GM08714 (cell line): ENCODE results near the gene TNFRSF12A.
A peak's percentile ranks its signal among the peaks of the same experiment; 100 is the strongest.

Experiments
- H3K4me3 ChIP-seq: fragments of 200-500 bp; sonication (Bioruptor generic); 2 replicates; pipeline ENCODE4 v1.5.1; 2014; ENCODE audit warnings: mild to moderate bottlenecking, low read length, inconsistent platforms
- ZNF274 ChIP-seq: IDR thresholded peaks from 2 replicates; pipeline ENCODE4 v1.6.1; 2012; ENCODE audit warnings: mild to moderate bottlenecking, low read depth, low read length

The TNFRSF12A gene

DNA sequence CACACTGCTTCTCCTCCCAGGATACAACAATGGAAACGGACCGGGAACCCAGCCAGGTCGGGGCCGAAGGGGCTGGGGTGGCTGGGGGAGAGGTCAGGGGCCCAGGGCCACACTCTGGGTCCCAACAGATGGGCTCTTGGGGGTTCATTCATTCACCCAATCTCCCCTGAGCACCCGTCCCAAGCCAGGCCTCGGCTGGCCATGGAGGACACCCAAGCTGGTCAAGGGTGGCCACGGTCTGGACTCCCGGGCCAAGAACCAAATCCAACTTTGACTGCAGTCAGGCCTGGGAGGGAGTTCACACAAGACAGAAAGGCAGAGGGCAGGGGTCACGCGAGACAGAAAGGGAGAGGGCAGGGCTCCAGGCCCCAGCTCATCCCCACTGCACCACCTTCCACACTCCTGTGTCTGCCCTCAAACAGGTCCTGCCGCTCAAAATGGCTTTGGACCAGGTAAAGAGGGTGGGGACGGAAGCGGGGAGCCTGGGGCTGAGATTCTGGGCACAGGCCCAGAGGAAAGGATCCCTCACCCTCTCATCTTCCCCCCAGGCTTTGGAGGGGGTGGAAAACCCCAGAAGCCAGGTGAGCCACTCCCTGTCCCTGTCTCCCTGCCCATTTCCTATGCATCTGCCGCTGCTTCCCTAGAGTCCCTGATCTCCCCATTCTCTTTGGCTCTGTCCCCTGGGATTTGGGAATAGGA is 27.6 kb upstream of the TNFRSF12A start:
- H3K4me3 ChIP-seq, result no peak overlapping the region
- no peak for TF ChIP-seq ZNF274

- H3K4me3 ChIP-seq, result no peak overlapping the region
- TF ChIP-seq ZNF274, result no peak
Observed at GRCh38 chr16:2996298-2996697, 23.9 kb upstream of the TNFRSF12A start.

- no peak overlapping the region for H3K4me3 ChIP-seq
- no peak for TF ChIP-seq ZNF274
Observed at GRCh38 chr16:2999929-3000328, 20.2 kb upstream of the TNFRSF12A start.

GRCh38 chr16:3000540-3000939 is 19.6 kb upstream of the TNFRSF12A start:
- no peak overlapping the region for H3K4me3 ChIP-seq
- no peak for TF ChIP-seq ZNF274

- TF ChIP-seq ZNF274, result no peak
- H3K4me3 ChIP-seq, result no peak overlapping the region
Observed at GRCh38 chr16:3001316-3001715, 18.9 kb upstream of the TNFRSF12A start.

DNA sequence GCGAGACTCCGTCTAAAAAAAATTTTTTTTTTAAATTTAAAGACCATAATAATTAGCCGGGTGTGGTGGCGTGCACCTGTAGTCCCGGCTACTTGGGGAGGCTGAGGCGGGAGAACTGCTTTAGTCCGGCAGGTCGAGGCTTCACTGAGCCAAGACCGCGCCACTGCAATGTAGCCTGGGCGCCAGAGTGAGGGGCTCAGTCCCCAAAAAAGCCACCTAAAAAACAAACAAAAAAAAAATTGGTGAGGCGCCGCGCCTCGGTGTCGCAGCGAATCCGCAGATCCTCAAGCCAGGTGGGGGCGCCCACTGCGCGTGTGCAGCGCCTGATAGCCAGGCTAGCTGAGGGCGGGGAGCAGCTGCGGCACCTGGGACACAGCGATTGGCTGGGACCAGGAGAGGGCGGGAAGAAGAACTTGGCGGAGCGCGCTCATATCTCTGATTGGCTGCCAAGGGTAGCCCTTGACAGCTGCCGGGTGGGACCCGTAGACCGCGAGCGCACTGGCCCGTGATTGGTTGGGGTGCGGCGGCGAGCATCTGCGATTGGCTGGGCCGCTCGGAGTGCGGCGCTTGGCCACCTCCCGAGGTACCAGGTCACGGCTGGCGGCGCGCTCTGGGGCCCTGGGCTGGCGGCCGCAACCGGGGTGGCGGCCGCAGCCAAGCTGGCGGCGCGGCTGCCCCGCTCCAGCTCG is 16.4 kb upstream of the TNFRSF12A start:
- no peak overlapping the region for H3K4me3 ChIP-seq
- TF ChIP-seq ZNF274, result no peak

DNA sequence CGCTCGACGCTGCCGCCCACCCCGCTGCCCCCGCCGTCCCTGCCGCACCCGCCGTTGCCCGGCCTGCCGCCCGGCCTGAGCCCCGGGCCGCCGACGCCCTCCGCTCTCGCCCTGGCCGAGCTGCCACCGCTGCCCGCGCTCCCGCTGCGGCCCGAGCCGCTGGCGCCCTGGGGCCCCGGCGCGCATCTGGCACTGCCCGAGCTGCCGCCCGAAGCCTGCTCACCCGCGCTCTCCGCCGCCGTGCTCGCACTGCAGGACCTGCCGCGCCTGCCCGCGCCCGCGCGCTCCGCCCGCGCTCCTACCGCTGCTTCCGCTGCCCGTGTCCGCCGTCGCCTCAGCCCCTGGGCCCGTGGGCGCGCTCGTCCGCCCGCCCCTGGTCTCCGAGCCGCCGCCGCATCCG is 15.8 kb upstream of the TNFRSF12A start:
- no peak for TF ChIP-seq ZNF274
- H3K4me3 ChIP-seq, result no peak overlapping the region

GRCh38 chr16:3004781-3005284 is 15.3 kb upstream of the TNFRSF12A start:
- peak overlapping the region; percentile 51; the same call in 1 of the 2 replicates for H3K4me3 ChIP-seq
- no peak for TF ChIP-seq ZNF274

GRCh38 chr16:3007059-3007956 is 12.9 kb upstream of the TNFRSF12A start:
- TF ChIP-seq ZNF274, result no peak
- H3K4me3 ChIP-seq, result peak overlapping the region; percentile 35; the same call in 1 of the 2 replicates

- H3K4me3 ChIP-seq, result no peak overlapping the region; the same call in 1 of the 2 replicates
- no peak for TF ChIP-seq ZNF274
Observed at GRCh38 chr16:3007957-3008689, 12.0 kb upstream of the TNFRSF12A start.

DNA sequence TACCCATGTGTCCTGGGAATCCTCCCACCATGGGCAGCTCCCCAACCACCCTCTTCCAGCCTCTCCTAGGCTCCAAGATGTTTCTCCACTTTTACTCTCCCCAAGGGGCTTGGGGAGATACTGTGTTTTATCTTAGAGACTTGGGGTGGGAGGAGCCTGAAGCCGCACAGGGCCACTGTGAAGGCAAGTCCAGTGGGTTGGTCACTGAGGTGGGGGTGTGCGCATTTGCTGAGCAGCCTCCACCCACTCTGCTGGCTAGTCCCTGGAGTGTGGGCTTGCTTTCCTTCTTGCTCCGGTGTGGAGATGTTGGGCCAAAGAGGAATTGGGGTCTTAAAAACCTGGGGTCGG is 11.5 kb upstream of the TNFRSF12A start:
- H3K4me3 ChIP-seq, result no peak overlapping the region
- no peak for TF ChIP-seq ZNF274

DNA sequence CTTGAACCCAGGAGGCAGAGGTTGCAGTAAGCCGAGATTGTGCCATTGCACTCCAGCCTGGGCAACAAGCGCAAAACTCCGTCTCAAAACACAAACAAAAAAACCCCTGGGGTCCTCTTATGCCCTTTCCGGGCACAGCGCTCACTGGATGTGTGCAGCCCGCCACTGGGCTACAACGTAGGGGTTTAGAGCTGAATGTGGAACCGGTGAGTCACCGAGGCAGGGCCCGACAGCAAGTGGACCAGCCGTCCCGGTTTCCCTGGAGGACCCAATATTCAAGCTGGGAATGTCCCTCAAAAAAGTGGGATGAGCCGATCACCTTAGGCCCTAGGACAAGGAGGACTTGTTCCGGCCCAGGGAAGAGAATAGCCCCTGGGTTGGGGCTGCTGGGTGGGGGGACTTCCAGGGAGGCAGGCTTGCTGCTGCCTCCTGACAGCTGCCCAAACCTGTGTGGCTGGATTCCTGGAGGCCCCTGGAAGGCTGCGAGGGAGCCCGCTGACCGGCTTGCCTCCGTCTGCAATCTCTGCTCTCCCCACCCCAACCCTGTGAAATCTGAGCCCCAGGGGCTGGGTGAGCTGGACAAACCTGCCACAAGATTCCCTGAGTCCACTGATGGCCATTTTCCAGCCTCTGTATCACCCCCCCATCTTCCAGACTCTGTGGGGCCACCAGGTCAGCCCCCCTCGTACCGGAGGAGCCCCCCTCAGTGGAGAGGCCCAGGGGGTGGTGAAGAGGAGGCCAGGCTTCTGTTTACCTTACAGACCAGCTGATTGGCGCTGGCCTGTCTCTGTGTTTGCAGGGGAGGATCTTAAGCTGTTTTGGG is 10.4 kb upstream of the TNFRSF12A start:
- TF ChIP-seq ZNF274, result no peak
- no peak overlapping the region for H3K4me3 ChIP-seq

DNA sequence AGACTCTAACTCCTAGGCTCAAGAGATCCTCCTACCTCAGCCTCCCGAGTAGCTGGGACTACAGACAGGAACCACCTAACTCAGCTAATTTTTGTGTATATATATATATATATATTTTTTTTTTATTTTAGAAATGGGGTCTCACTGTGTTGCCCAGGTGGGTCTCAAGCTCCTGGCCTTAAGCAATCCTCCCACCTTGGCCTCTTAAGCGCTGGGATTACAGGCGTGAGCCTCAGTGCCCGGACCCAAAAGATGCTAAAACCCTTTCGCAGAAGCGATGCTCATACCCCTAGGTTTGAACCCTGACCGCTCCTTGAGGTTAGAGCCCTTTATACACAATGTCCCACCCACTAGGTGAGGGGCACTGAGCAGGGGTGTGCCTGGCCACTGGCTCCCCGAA is 9.7 kb upstream of the TNFRSF12A start:
- no peak for TF ChIP-seq ZNF274
- no peak overlapping the region for H3K4me3 ChIP-seq
